ENCODE measurements around the gene RREB1. TPM values are rescaled to one million over a fixed set of nuclear protein-coding genes. Genes with fewer than 3 reads are reported as not detected.

The RREB1 gene
- total RNA-seq, 1 donor from 2014 or later, result 57.2 TPM

GRCh38 chr6:7157752-7158616 is 50.2 kb downstream of the RREB1 start:
- peaks cover 77% of the 10 kb centered on the region for H3K4me1 ChIP-seq
- no peak overlapping the region for H3K4me3 ChIP-seq
- intact Hi-C loops (cut with DNase I), result no loop called here
- H3K27ac ChIP-seq, result no peak overlapping the region
- H3K9me3 ChIP-seq, result no peaks in the 10 kb centered on the region
- no peak for TF ChIP-seq POLR2AphosphoS5 (IDR thresholded peaks at IDR 0.05; ENCODE audit: insufficient read depth in 1 of 2, low read depth in 1 of 2)
- no peak for TF ChIP-seq POLR2A (IDR thresholded peaks at IDR 0.05)
- TF ChIP-seq CTCF (IDR thresholded peaks at IDR 0.05), result no peak
- DNase-seq (ENCODE audit: extremely low spot score in 2 of 2), result peak in 1 of 2 donors; percentile 76
- no peaks in the 10 kb centered on the region for H3K36me3 ChIP-seq
- no peaks in the 10 kb centered on the region for H3K27me3 ChIP-seq

GRCh38 chr6:7159790-7160525 is 52.2 kb downstream of the RREB1 start:
- Histone ChIP-seq H3K4me3 (no peak overlapping the region), H3K9me3 (no peaks in the 10 kb centered on the region), H3K36me3 (no peaks in the 10 kb centered on the region), H3K27ac (no peak overlapping the region), H3K27me3 (no peaks in the 10 kb centered on the region), H3K4me1 (peaks cover 81% of the 10 kb centered on the region)
- intact Hi-C loops (cut with DNase I), result no loop called here
- TF ChIP-seq POLR2AphosphoS5 (IDR thresholded peaks at IDR 0.05; ENCODE audit: insufficient read depth in 1 of 2, low read depth in 1 of 2), result no peak
- no peak for TF ChIP-seq POLR2A (IDR thresholded peaks at IDR 0.05)
- no peak for TF ChIP-seq CTCF (IDR thresholded peaks at IDR 0.05)
- DNase-seq (ENCODE audit: extremely low spot score in 2 of 2), result no peak

- H3K27ac ChIP-seq, result peak overlapping the region; percentile 20
- no peak for TF ChIP-seq POLR2A (IDR thresholded peaks at IDR 0.05)
- TF ChIP-seq POLR2AphosphoS5 (IDR thresholded peaks at IDR 0.05; ENCODE audit: insufficient read depth in 1 of 2, low read depth in 1 of 2), result no peak
- no peak for TF ChIP-seq CTCF (IDR thresholded peaks at IDR 0.05)
- intact Hi-C loops (cut with DNase I), result no loop called here
- DNase-seq (ENCODE audit: extremely low spot score in 2 of 2), result no peak
- no peak overlapping the region for H3K4me3 ChIP-seq
- peaks cover 81% of the 10 kb centered on the region for H3K4me1 ChIP-seq
- H3K36me3 ChIP-seq, result no peaks in the 10 kb centered on the region
- H3K27me3 ChIP-seq, result no peaks in the 10 kb centered on the region
- H3K9me3 ChIP-seq, result no peaks in the 10 kb centered on the region
Observed at GRCh38 chr6:7161253-7161623, 53.5 kb downstream of the RREB1 start.

- Histone ChIP-seq H3K36me3 (no peaks in the 10 kb centered on the region), H3K4me1 (peaks cover 81% of the 10 kb centered on the region), H3K27ac (peak overlapping the region; percentile 20), H3K4me3 (no peak overlapping the region), H3K9me3 (no peaks in the 10 kb centered on the region), H3K27me3 (no peaks in the 10 kb centered on the region)
- TF ChIP-seq POLR2A (IDR thresholded peaks at IDR 0.05) (no peak), POLR2AphosphoS5 (IDR thresholded peaks at IDR 0.05; ENCODE audit: insufficient read depth in 1 of 2, low read depth in 1 of 2) (no peak), CTCF (IDR thresholded peaks at IDR 0.05) (no peak)
- intact Hi-C loops (cut with DNase I), result no loop called here
- DNase-seq (ENCODE audit: extremely low spot score in 2 of 2), result no peak
Observed at GRCh38 chr6:7161845-7162244, 54.1 kb downstream of the RREB1 start.

Data from vagina (tissue), 2 donors.